ENCODE data around the gene SCN3A.

The SCN3A gene

DNA sequence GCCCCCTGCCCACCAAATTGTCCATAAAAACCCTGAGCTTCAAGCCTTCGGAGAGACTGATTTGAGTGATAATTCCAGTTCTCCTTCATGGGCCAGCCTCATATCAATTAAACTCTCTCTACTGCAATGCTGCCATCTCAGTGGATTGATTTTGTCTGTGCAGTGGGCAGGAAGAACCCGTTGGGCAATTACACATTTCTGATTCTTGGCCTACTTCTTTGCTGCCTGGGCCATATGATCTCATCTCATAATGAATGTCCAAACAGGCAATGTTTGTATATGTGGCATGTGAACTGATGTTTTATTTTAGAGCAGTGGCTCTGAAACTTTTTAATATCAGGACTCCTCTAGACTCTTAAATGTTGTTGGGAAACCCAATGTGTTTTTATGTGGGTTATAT, 147.3 kb downstream of the SCN3A start:
- no peak for DNase-seq (ENCODE audit: low read depth in 2 of 2)

GRCh38 chr2:165055082-165055851, 148.6 kb downstream of the SCN3A start:
- DNase-seq (ENCODE audit: low read depth in 2 of 2) = no peak

- DNase-seq (ENCODE audit: low read depth in 2 of 2) = no peak
Measured at GRCh38 chr2:165054652-165055051, 149.2 kb downstream of the SCN3A start.

- no peak for DNase-seq (ENCODE audit: low read depth in 2 of 2)
Measured at GRCh38 chr2:165044505-165045303, 159.1 kb downstream of the SCN3A start.

All from activated CD8-positive, alpha-beta memory T cell treated with anti-CD3 and anti-CD28 coated beads for 4 hours (primary cell).